ENCODE results near the gene SLC39A7.
A peak's percentile ranks its signal among the peaks of the same experiment; 100 is the strongest.

SLC39A7 gene

DNA sequence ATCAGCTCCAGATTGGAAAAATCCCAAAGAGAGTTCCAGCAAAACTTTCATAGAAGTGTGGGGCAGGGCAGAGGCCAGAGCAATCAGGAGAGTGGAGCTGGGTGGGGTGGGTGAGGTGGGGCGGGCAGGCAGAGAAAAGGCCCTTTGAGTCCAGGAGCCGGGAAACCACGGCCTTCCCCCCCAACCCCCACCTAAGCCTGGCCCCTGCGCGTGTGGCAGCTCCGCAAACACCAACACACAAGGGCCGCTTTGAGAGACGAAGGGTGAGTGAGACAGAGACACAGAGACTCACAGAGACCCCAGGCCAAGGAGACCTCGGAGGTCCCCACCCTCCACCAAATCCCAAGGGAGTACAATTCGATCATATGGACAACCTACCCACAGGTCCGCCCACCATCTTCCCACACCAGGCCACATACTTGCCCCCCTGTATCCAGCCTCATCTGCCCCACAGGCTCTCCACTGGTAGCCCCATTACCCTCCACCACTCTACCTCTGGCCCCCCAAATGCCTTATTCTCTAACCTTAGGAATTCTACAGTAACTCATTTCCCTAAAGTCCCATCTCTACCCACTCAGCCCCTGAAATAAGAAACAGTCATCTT, 10.1 kb upstream of the SLC39A7 start:
- DNase-seq (ENCODE audit: low read depth): no peak

DNA sequence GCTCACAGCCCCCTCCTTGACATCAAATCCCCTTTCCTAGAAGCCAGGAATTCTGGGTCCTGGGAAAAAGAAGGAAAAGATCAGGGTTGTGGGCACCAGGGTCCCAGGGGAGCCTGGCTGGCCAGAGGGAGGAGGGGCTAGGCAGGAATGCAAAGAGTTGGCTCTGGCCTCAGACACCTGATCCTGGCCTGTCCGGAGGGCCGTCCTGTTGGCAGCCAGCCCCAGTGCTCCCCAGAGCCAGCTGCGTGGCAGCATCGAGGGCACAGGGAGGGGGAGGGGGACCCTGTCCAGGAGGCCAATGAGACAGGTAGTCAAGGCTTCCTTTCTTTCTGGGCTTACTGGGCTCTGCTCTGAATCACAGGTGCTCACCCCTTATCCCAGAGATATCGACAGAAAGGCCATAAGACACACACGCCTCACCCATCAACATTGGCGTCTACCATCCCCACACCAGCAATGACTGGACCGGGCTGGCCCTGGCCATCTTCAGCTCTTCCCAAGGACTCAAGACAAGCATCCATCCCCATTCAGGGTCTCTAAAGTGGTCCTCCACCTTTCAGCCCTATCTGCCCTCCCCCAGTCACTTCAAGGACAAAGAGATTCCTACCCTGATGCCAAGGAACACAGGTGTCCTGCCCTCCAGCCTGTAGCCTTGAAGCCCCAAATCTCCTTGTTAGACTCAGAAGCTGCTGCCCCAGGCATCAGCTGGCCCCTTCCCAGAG, 9.1 kb upstream of the SLC39A7 start:
- no peak for DNase-seq (ENCODE audit: low read depth)

DNA sequence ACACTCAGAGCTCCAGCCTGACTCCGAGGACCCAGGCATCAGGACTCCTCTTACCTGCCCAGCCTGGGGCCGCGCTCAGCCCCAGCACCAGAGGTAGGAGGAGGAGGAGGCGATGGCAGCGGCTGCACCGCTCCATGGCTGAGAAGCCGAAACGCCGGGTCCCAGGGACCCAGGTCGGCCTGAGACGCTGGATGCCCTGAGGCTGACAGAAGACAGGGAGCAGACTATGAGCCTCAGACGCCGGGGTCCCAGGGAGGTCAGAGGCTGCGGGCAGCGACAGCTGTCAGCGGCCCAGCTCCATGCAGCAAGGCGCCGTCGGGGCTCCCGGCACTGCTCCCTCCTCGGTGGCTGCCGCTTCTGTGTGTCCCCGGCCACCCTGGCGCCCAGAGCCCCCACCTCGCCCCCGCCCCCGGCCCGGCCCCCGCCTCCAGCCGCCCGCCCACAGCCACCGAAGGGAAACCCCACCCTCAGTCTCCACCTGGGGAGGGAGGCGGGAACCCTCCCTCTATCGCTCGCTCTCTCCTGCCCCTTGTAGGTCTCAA, 8.5 kb upstream of the SLC39A7 start, which contains the start of gene COL11A2:
COL11A2 (minus strand) TSS at position 363 of the 542 bp plus-strand sequence; CDS start at position 136, 227 bp downstream.
- no peak for DNase-seq (ENCODE audit: low read depth)

DNA sequence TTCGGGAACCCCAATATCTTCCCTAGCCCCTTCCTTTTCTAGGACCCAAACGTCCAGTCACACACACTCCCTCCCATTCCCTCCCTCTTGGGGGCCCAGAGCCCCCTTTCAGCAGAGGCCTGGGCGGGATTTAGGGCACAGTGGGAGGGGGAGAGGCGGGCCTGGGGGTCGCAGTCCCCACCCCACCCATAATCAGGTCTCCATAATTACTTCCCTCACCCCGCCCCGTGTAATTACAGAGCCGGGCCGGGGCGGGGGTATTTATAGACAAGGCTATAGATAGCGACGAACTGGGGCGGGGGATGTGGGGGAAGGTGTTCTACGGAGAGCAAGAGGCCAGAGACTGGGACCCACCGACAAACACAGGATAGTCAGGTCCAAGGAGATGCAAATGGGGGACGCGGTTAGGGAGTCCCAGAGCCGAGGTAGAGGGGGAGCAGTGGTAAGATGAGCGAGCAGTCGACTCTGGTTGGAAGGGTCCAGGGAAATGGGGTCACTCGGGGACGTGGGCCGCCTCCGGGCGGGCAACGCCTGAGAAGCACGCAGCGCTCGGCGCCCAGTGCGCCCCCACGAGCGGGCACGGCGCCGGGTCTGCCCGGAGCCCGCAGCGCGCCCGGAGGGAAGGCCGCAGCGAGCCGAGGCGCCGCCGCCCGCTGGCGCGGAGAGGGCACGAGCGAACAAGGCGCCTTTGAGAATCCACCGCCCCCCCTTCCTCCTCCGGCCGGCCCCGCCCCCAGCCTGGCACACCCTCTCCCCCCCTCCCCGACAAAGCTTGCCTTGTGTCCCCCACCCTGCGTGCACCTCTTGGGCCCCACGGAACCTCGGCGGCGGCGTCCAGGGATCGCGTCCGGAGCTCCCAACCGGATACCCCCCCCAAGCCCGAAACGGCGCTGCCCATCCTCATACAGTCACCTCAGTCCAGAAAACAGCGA, 7.7 kb upstream of the SLC39A7 start:
- DNase-seq (ENCODE audit: low read depth): no peak

DNA sequence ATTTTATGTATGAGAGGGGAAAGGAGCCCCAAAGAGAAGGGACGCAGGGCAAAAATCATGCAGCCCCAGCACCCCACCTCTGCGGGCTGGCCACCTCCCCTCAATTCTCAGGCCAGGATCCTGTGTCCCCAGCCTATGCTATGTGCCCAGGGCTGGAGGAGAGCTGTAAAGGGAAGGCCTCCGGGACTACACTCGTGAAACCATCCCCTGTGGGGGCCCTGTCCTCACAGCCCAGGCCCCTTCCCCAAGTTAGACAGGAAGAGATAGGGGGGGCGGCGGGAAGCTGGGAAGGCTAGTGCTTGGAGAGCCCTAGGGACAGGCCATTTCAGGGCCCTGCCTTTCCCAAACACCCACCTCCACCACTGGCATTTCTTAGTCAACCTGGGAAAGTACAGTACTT, 7.0 kb upstream of the SLC39A7 start:
- no peak for DNase-seq (ENCODE audit: low read depth)

DNA sequence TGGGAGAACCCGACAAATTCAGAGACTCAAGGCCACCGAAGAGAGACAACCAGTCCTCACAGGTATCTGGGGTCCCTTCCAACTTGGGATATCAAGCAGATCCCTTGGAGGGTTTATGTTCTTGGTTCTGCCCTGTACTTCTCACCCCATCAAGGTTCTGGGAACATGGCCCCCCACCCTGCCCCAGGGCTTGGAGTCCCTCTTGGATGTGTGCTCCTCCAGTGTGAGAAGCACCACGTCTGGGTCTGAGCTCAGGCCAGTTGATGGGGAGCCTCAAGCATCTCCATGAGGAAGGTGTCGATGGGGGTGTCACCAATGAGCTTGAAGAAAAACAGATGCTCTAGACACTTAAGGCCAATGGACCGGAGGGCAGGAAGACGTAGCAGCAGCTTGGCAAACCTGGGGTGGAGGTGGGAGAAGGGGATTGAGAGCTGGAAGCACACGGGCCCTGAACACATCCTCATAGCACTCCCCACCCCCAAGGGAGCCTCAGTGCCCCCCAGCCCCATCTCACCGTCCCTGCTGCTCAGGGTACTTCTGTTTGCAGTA, 6.2 kb upstream of the SLC39A7 start:
- DNase-seq (ENCODE audit: low read depth): no peak

DNA sequence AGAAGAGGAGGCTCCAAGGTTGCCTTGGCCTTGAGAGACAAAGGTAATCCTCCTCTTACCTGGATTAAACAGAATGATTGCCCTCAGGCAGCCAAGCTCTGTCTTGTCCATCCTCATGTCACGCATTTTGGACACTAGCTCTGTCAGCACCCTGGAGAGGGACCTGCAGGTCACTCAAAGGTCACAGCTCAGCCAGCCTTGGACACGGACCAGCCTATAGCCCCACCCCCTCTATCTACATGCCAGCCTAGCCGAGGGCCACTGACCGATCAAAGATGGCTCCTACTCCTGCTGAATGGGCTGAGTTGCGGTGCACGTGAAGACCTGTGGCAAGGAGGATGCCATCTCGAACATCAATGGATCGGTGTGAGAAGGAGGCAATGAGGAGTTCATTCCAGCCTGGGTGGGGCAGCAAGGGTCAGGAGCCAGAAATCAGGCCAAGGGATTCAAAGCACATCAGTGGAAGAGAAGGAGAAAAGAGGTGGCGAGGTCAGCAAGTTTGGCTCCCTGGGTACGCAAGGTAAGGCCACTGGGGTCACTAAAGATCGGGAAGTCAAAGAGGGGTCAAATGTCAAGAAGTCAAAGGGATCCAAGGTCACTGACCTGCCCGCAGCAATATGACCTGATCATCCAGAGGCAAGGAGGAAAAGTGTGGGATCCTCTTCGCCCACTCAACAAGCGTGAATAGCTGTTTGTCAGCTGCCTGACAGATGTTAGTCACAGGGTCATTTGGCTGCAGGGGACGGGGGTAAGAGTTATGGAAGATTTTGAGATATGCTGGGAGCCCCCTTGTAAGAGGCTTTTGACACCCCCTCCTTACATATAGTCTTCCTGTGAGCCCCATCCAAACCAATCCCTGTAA, 5.1 kb upstream of the SLC39A7 start:
- DNase-seq (ENCODE audit: low read depth): no peak

DNA sequence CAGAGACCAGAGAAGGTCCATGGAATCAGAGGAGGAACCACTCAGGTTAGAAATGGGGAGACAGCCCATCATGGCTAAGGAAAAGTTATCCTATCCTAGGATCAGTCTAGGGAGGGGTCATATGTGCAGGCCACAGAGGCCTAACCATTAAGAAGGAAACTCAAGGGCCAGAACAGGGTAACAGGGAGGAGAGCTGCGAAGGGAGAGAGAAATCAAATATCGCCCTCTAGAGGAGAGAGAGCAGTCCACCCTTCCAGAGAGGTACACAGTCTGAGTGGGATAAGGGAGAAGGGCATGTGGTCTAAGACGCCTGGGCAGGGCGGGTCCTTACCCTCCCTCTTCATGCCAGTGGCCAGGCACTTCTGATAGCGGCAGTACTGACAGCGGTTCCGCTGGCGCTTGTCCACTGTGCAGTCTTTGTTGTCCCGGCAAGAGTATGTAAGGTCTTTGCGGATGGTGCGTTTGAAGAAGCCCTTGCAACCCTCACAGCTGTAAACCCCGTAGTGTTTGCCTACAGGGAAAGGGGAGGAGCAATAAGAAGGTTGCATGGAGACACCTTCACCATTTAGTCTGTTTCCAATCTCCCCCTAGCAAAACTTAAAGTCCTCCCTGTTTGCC, 3.1 kb upstream of the SLC39A7 start:
- no peak for DNase-seq (ENCODE audit: low read depth)

DNA sequence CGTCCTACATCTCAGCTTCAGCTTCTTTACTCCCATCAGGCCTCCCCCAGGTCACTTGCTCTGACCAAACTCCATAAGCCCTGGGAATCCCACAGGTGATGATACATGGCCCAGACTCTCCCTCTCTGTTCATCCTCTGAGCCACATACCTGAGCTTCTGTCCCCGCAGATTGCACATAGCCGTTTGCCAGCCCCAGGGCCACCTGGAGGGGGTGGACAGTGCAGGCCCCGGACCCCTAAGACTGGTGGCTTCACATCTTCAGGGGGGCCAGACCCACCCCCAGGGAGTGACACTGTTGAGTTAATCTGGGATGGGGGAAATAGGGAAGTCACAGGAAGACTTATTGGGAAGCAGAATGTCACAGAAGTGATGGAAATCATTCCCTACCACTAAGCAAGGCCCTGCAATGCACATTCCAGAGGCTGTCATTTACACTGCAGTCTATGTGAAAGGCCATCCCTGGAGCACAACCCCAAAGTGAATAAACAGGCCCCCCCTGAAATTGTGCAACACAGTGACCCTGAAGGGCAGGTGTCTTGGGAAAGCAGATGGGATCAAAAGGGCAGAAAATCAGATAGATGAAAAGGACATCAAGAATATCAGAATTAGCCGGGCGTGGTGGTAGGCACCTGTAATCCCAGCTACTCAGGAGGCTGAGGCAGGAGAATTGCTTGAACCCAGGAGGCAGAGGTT, 2.4 kb upstream of the SLC39A7 start:
- no peak for DNase-seq (ENCODE audit: low read depth)

DNA sequence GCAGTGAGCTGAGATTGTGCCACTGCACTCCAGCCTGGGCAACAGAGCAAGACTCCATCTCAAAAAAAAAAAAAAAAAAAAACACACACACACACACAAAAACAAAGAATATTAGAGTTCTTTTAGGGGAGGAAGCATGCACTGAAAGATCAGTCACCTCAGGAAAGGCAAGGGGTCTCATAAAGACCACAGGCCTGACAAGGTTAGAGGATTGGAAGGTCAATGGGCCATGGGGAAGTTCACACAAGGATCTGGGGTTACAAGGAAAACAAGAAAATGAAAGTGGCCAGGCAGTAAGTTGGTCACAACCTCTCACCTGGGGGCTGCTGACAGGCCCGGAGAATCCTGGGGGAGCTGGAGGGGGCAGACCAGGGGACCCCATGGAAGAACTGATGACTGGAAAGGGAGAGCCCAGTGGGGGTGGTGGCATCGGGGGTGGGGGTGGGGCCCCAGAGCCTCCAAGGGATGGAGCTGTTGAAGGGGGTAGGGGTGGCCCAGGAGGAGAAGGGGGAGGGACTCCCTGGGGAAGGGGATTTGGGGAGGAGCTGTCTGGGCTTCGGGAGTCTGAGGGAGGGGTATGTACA, 1.7 kb upstream of the SLC39A7 start:
- no peak for DNase-seq (ENCODE audit: low read depth)

DNA sequence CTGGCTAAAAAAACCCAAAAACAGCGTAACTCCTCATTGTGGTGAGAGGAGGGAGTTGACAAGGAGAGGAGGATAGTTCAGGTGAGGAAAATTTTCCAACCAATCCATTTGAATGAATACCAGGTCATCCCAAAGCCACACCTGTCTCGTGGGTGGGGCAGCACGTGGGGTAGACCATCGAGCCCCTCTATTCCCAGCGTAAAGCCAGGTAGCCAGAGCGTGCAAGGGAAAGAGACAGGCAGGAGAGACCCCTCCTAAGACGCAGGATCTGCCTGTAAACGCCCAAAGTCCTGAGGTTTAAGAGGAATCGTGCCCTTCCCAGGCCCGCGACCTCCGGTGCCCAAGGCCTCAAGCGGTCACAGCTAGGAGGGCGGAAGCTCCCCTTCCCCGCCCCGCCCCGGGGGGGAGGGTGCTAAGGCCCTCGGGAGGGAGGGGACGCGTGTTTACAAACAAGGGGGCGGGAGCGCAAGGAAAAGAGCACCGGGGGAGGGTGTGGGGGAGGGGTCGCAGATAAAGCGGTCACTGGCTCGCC, 914 bp upstream of the SLC39A7 start:
- peak; percentile 61 for DNase-seq (ENCODE audit: low read depth)

DNA sequence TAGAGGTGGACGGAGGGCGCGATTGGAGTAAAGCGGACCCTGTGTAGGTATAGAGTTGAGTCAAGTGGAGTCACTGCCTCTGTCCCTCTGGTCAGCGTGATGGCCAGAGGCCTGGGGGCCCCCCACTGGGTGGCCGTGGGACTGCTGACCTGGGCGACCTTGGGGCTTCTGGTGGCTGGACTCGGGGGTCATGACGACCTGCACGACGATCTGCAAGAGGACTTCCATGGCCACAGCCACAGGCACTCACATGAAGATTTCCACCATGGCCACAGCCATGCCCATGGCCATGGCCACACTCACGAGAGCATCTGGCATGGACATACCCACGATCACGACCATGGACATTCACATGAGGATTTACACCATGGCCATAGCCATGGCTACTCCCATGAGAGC, 479 bp downstream of the SLC39A7 start:
- no peak for DNase-seq (ENCODE audit: low read depth)

DNA sequence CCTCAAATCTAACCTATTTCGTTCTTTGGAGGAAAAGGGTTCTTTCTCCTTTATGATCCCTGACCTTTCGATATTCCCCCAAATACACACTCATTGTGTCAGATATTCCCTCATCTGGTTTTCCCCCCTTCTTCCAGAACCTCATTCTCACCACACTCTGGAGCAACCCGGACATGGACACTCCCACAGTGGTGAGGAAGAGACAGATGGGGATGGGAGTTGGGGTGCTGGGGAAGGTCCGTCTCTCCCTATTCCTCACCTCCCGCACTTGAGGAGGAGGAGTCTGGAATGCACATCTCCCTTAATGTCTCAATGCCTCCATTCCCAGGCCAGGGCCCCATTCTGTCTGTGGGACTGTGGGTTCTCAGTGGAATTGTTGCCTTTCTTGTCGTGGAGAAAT, 1.3 kb downstream of the SLC39A7 start:
- DNase-seq (ENCODE audit: low read depth): no peak

DNA sequence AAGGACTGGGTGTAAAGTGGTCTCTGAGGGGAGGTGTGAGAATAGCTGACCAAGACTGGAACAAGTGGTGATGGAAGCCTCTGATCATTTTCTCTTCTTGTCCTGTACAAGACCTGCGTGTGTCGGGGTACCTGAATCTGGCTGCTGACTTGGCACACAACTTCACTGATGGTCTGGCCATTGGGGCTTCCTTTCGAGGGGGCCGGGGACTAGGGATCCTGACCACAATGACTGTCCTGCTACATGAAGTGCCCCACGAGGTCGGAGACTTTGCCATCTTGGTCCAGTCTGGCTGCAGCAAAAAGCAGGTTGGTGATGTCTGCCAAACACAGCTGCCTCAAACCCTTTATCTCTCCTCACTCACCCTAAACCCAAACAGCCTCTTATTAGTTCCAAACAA, 2.1 kb downstream of the SLC39A7 start:
- no peak for DNase-seq (ENCODE audit: low read depth)

DNA sequence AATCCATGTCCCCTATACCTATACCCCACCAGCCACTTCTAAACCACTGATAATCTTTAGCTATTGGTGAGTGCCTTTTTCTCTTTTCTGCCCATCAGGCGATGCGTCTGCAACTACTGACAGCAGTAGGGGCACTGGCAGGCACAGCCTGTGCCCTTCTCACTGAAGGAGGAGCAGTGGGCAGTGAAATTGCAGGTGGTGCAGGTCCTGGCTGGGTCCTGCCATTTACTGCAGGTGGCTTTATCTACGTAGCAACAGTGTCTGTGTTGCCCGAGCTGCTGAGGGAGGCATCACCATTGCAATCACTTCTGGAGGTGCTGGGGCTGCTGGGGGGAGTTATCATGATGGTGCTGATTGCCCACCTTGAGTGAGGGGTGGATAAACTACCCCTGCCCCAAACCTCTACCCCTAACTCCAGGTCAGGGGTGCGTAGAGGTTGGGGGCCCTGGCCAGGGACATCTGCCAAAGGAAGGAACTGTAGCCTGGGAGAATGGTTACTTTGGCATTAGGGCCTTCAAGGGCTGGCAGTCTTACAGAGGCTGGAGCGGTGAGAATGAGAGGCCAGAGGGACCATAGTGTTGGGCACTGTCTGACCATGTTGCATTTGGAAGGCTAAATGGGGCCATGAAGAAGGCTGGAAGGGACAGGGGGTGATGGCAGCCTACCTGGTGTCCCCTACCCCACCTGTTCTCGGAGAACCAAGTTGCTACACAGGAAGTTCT, 2.9 kb downstream of the SLC39A7 start:
- no peak for DNase-seq (ENCODE audit: low read depth)

DNA sequence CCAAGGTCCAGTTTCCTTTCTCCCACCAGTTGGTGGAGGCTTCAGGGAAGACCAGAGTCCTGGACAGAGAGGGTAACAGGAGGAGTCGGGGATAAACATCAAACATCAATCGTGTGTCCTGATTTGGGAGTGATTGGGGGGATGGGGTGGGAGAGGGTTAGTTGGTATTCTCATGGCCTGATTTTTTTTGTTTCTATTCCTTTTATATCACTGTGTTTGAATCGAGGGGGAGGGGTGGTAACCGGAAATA, 3.4 kb downstream of the SLC39A7 start:
- DNase-seq (ENCODE audit: low read depth): no peak

DNA sequence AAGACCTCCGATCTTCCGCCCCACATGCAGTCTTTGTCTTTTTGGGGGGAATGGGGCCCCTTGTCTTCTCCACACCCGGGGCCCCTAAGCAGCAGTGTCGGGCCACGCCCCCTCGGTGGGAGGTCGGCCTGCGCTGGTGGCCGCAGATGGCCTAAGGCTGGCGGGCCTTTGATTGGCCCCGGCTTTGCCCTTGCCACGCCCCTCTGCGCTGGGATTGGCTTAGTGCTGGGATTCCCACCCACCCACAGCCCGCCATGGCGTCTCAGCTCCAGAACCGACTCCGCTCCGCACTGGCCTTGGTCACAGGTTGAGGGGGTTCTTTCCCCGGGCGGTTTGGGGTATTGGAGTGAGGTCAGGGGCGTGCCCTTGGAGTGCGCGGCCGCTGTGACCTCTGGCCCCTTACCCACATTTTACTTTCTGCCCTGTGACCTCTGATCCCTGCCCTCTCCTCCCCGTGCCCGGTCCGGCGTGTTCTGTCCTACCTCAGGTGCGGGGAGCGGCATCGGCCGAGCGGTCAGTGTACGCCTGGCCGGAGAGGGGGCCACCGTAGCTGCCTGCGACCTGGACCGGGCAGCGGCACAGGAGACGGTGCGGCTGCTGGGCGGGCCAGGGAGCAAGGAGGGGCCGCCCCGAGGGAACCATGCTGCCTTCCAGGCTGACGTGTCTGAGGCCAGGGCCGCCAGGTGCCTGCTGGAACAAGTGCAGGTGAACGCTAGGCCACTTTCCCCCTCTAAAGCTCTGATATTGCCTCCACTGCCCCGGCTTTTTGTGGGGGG, 3.9 kb downstream of the SLC39A7 start, which contains the start of gene HSD17B8:
HSD17B8 (plus strand) TSS at position 241 of the 776 bp plus-strand sequence; CDS start at position 255, 14 bp downstream.
- DNase-seq (ENCODE audit: low read depth): peak; percentile 83

Measured in activated T-helper 1 cell treated with Interleukin-2 at 50 U/mL for 16 hours (primary cell).